Upper lobe of left lung (tissue), 6 donors: ENCODE data around the gene KRTAP29-1. TPM values are rescaled to one million over a fixed set of nuclear protein-coding genes. Genes with fewer than 3 reads are reported as not detected.
A peak's percentile ranks its signal among the peaks of the same experiment; 100 is the strongest.

Experiments
- ATAC-seq, 2 donors: fragments of 200-7000 bp; cut with Tn5 transposase; one replicate each; pipeline ENCODE4 v1.9.1; 2022; ENCODE audit warnings: mild to moderate bottlenecking in 2 of 2, moderate library complexity in 2 of 2; ENCODE audit not compliant: low FRiP score in 2 of 2
- DNase-seq, 2 donors: peaks; one replicate each; pipeline ENCODE4 v3.0.0-alpha.2; 2019 to 2020
- H3K27ac ChIP-seq, 4 donors: fragments of 200-600 bp; sonication (generic); one replicate each; pipeline ENCODE4 v1.5.1; 2016 to 2019
- H3K27me3 ChIP-seq, 4 donors: fragments of 200-600 bp; sonication (generic); one replicate each; pipeline ENCODE4 v1.5.1; 2017 to 2019
- H3K36me3 ChIP-seq, 4 donors: fragments of 200-600 bp; sonication (generic); one replicate each; pipeline ENCODE4 v1.5.1; 2016 to 2019
- H3K4me1 ChIP-seq, 4 donors: fragments of 200-600 bp; sonication (generic); one replicate each; pipeline ENCODE4 v1.5.1; 2018 to 2019
- H3K4me3 ChIP-seq, 4 donors: fragments of 200-600 bp; sonication (generic); one replicate each; pipeline ENCODE4 v1.5.1; 2017 to 2019; ENCODE audit warnings: mild to moderate bottlenecking in 2 of 4, moderate library complexity in 1 of 4
- H3K9me3 ChIP-seq, 4 donors: fragments of 200-600 bp; sonication (generic); one replicate each; pipeline ENCODE4 v1.5.1; 2018 to 2019
- CTCF ChIP-seq, 6 experiments: fragments of 450-650 bp in 4 of 6; fragments of 200-600 bp in 2 of 6; sonication (generic) in 2 of 6; IDR thresholded peaks; one replicate each; pipeline ENCODE4 v1.5.1; 2016 to 2019; ENCODE audit warnings: antibody characterized with exemption in 6 of 6
- EP300 ChIP-seq, 4 donors: sonication (generic); formaldehyde crosslinking; IDR thresholded peaks; one replicate each; pipeline ENCODE4 v1.5.1; 2017; ENCODE audit warnings: antibody characterized with exemption in 4 of 4, control low read depth in 2 of 4
- POLR2A ChIP-seq, 4 donors: fragments of 450-650 bp; IDR thresholded peaks; one replicate each; pipeline ENCODE4 v1.5.1; 2016 to 2017; ENCODE audit warnings: antibody characterized with exemption in 4 of 4, mild to moderate bottlenecking in 2 of 4
- POLR2AphosphoS5 ChIP-seq, 2 donors: sonication (generic); formaldehyde crosslinking; IDR thresholded peaks; one replicate each; pipeline ENCODE4 v1.5.1; 2017; ENCODE audit warnings: antibody characterized with exemption in 2 of 2
- WGBS, 2 donors: methylation state at CpG; one replicate each; pipeline ENCODE4 v1.1.5; 2017 to 2018; 5-methylcytosine and 5-hydroxymethylcytosine counted together
- total RNA-seq, 6 donors: library from RNA; depleted of rRNA in 4 of 6; stranded (reverse); fragments of >200 nt in 4 of 6; gene quantifications; one replicate each; pipeline versions ENCODE4 v1.1.0 to v1.2.1, GENCODE V29; 2016 to 2021
- donor health status: DM: no; HTN: no; CAD: no; lungs with moderate emphysema.
- donor health status: DM: no; HTN: yes; CAD: no; lungs with severe emphysema.

Gene KRTAP29-1
- total RNA-seq, 6 donors from 2014 or later, result not detected

- no peaks in the 10 kb centered on the region for H3K36me3 ChIP-seq
- ATAC-seq (no peak), DNase-seq (no peak)
- peaks cover 0 to 6% (median 0%) of the 10 kb centered on the region in 4 donors for H3K9me3 ChIP-seq
- WGBS, 2 donors, result 93 to 100% methylated on average over 3 of the region's 3 CpGs
- TF ChIP-seq POLR2A (IDR thresholded peaks at IDR 0.05) (no peak), CTCF (IDR thresholded peaks at IDR 0.05) (no peak), POLR2AphosphoS5 (IDR thresholded peaks at IDR 0.05) (no peak), EP300 (IDR thresholded peaks at IDR 0.05) (no peak)
- H3K4me3 ChIP-seq, result no peak overlapping the region
- H3K27ac ChIP-seq, result no peak overlapping the region
- no peaks in the 10 kb centered on the region for H3K4me1 ChIP-seq
- H3K27me3 ChIP-seq, result no peaks in the 10 kb centered on the region
Measured at GRCh38 chr17:41345992-41346391, 43.3 kb upstream of the KRTAP29-1 start.

GRCh38 chr17:41343029-41343428 is 40.4 kb upstream of the KRTAP29-1 start:
- peaks cover 0 to 6% (median 0%) of the 10 kb centered on the region in 4 donors for H3K9me3 ChIP-seq
- no peak for TF ChIP-seq POLR2A (IDR thresholded peaks at IDR 0.05)
- no peak for TF ChIP-seq EP300 (IDR thresholded peaks at IDR 0.05)
- TF ChIP-seq POLR2AphosphoS5 (IDR thresholded peaks at IDR 0.05), result no peak
- no peak for TF ChIP-seq CTCF (IDR thresholded peaks at IDR 0.05)
- DNase-seq (no peak), ATAC-seq (no peak)
- H3K27ac ChIP-seq, result no peak overlapping the region
- peaks cover 7 to 9% (median 8%) of the 10 kb centered on the region in 4 donors for H3K4me1 ChIP-seq
- no peaks in the 10 kb centered on the region for H3K27me3 ChIP-seq
- no peaks in the 10 kb centered on the region for H3K36me3 ChIP-seq
- 79 to 94% methylated on average over 3 of the region's 3 CpGs for WGBS, 2 donors
- H3K4me3 ChIP-seq, result no peak overlapping the region

GRCh38 chr17:41340934-41341861 is 38.5 kb upstream of the KRTAP29-1 start:
- Histone ChIP-seq H3K27ac (no peak overlapping the region), H3K27me3 (no peaks in the 10 kb centered on the region), H3K4me3 (no peak overlapping the region), H3K4me1 (peaks cover 7 to 9% (median 8%) of the 10 kb centered on the region in 4 donors), H3K36me3 (no peaks in the 10 kb centered on the region), H3K9me3 (peaks cover 0 to 6% (median 0%) of the 10 kb centered on the region in 4 donors)
- 73 to 77% methylated on average over 7 of the region's 7 CpGs for WGBS, 2 donors
- ATAC-seq, result no peak
- DNase-seq, result no peak
- no peak for TF ChIP-seq CTCF (IDR thresholded peaks at IDR 0.05)
- no peak for TF ChIP-seq POLR2AphosphoS5 (IDR thresholded peaks at IDR 0.05)
- no peak for TF ChIP-seq POLR2A (IDR thresholded peaks at IDR 0.05)
- TF ChIP-seq EP300 (IDR thresholded peaks at IDR 0.05), result no peak

- Histone ChIP-seq H3K27me3 (no peaks in the 10 kb centered on the region), H3K4me1 (peaks cover 7 to 9% (median 8%) of the 10 kb centered on the region in 4 donors), H3K4me3 (no peak overlapping the region), H3K36me3 (no peaks in the 10 kb centered on the region), H3K27ac (no peak overlapping the region), H3K9me3 (peaks cover 0 to 6% (median 0%) of the 10 kb centered on the region in 4 donors)
- ATAC-seq, result no peak
- 35 to 62% methylated on average over 3 of the region's 3 CpGs for WGBS, 2 donors
- TF ChIP-seq POLR2A (IDR thresholded peaks at IDR 0.05), result no peak
- no peak for DNase-seq
Measured at GRCh38 chr17:41340494-41340893, 37.8 kb upstream of the KRTAP29-1 start.

- H3K9me3 ChIP-seq, result peaks cover 0 to 6% (median 0%) of the 10 kb centered on the region in 4 donors
- ATAC-seq (no peak), DNase-seq (no peak)
- no peak overlapping the region for H3K4me3 ChIP-seq
- no peaks in the 10 kb centered on the region for H3K36me3 ChIP-seq
- WGBS, 2 donors, result 49 to 51% methylated on average over 2 of the region's 2 CpGs
- no peaks in the 10 kb centered on the region for H3K27me3 ChIP-seq
- H3K27ac ChIP-seq, result peak overlapping the region in 1 of 4 donors; percentile 16
- TF ChIP-seq POLR2AphosphoS5 (IDR thresholded peaks at IDR 0.05), result no peak
- no peak for TF ChIP-seq POLR2A (IDR thresholded peaks at IDR 0.05)
- TF ChIP-seq CTCF (IDR thresholded peaks at IDR 0.05), result no peak
- no peak for TF ChIP-seq EP300 (IDR thresholded peaks at IDR 0.05)
- H3K4me1 ChIP-seq, result peaks cover 7 to 9% (median 8%) of the 10 kb centered on the region in 4 donors
Measured at GRCh38 chr17:41339571-41340172, 37.0 kb upstream of the KRTAP29-1 start.
